Upper lobe of left lung (tissue), 4 donors: ENCODE results near the gene FER.

Experiments used
- EP300 ChIP-seq, 4 donors: sonication (generic); formaldehyde crosslinking; IDR thresholded peaks; one replicate each; pipeline ENCODE4 v1.5.1; 2017; ENCODE audit warnings: antibody characterized with exemption in 4 of 4, control low read depth in 2 of 4
- POLR2A ChIP-seq, 4 donors: fragments of 450-650 bp; IDR thresholded peaks; one replicate each; pipeline ENCODE4 v1.5.1; 2016 to 2017; ENCODE audit warnings: antibody characterized with exemption in 4 of 4, mild to moderate bottlenecking in 2 of 4
- TF ChIP-seq, protein P1 (sequence below), 6 experiments: fragments of 450-650 bp in 4 of 6; fragments of 200-600 bp in 2 of 6; sonication (generic) in 2 of 6; IDR thresholded peaks; one replicate each; pipeline ENCODE4 v1.5.1; 2016 to 2019; ENCODE audit warnings: antibody characterized with exemption in 6 of 6

DNA sequence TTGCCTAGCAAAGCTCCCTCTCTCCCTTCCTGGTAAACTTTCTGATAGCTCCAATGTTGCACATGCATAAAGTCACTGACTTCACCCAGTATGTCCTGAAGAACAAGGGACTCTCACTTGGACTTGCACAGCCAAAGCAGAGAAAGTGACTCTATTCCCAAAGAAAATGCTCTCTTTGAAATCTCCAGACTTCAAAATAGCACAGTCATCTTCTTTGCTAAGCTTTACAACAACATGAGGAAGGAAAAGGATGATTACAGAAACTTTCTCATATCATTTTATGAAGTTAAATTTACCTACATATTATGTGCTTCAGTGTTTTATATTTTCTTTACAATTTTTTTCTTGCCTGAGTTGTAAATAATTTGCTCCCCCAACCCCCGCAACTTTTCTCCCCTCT is 397.4 kb downstream of the FER start:
- TF ChIP-seq POLR2A (IDR thresholded peaks at IDR 0.05) (no peak), EP300 (IDR thresholded peaks at IDR 0.05) (no peak)
- TF ChIP-seq, protein P1, sequence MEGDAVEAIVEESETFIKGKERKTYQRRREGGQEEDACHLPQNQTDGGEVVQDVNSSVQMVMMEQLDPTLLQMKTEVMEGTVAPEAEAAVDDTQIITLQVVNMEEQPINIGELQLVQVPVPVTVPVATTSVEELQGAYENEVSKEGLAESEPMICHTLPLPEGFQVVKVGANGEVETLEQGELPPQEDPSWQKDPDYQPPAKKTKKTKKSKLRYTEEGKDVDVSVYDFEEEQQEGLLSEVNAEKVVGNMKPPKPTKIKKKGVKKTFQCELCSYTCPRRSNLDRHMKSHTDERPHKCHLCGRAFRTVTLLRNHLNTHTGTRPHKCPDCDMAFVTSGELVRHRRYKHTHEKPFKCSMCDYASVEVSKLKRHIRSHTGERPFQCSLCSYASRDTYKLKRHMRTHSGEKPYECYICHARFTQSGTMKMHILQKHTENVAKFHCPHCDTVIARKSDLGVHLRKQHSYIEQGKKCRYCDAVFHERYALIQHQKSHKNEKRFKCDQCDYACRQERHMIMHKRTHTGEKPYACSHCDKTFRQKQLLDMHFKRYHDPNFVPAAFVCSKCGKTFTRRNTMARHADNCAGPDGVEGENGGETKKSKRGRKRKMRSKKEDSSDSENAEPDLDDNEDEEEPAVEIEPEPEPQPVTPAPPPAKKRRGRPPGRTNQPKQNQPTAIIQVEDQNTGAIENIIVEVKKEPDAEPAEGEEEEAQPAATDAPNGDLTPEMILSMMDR (IDR thresholded peaks at IDR 0.05), result no peak
